ENCODE data around the gene C16orf87. TPM values are rescaled to one million over a fixed set of nuclear protein-coding genes. Genes with fewer than 3 reads are reported as not detected.

Gene C16orf87
- total and polyA plus RNA-seq, 9 of the 15 experiments (the other 6 are each of a cell fraction or from before 2014, with no cell fraction given): 7.8 to 16.7 (median 10.5) TPM

GRCh38 chr16:46747777-46748651, 83.0 kb downstream of the C16orf87 start, which contains the start of gene MYLK3 (continued):
- TF ChIP-seq ZNF592 (IDR thresholded peaks at IDR 0.05) (peak; percentile 68; the same call in 1 of the 2 replicates), L3MBTL2 (IDR thresholded peaks at IDR 0.05) (0 out of 2 replicates have a peak, but pooled peaks have one; percentile 8), ZNF354B (CRISPR knock-in tag; IDR thresholded peaks at IDR 0.05) (no peak), MIER1 (IDR thresholded peaks at IDR 0.05; ENCODE audit: low read depth) (no peak), ZBTB40 (IDR thresholded peaks at IDR 0.05) (no peak), ZBTB40 (CRISPR knock-in tag; IDR thresholded peaks at IDR 0.05) (no peak), ATF1 (CRISPR knock-in tag; IDR thresholded peaks at IDR 0.05) (no peak), ATF1 (tag; IDR thresholded peaks at IDR 0.05) (peak; percentile 53), POLR2A (conservative IDR thresholded peaks at IDR 0.05) (0 out of 2 replicates have a peak, but pooled peaks have one; percentile 28), BHLHE40 (IDR thresholded peaks at IDR 0.05; ENCODE audit: low read length) (peak; percentile 62), ZNF217 (CRISPR knock-in tag; IDR thresholded peaks at IDR 0.05) (no peak), ZNF449 (CRISPR knock-in tag; IDR thresholded peaks at IDR 0.05) (no peak), DMBX1 (CRISPR knock-in tag; IDR thresholded peaks at IDR 0.05; ENCODE audit: borderline replicate concordance) (0 out of 2 replicates have a peak, but pooled peaks have one; percentile 16), GABPB1 (CRISPR knock-in tag; IDR thresholded peaks at IDR 0.05) (no peak)
